HG03280 (cell line): Measurements from ENCODE around the gene VIM.
"Not testable (repeated sequence)": the region's sequence is repeated elsewhere in the genome, so short reads cannot be mapped to it uniquely, and the experiment has no call there.

Experiments
- ATAC-seq: cut with Tn5 transposase; IDR thresholded peaks from one replicate; pipeline ENCODE4 v1.9.1; 2021; ENCODE audit warnings: mild to moderate bottlenecking, moderate library complexity; ENCODE audit not compliant: unreplicated experiment

Gene VIM

DNA sequence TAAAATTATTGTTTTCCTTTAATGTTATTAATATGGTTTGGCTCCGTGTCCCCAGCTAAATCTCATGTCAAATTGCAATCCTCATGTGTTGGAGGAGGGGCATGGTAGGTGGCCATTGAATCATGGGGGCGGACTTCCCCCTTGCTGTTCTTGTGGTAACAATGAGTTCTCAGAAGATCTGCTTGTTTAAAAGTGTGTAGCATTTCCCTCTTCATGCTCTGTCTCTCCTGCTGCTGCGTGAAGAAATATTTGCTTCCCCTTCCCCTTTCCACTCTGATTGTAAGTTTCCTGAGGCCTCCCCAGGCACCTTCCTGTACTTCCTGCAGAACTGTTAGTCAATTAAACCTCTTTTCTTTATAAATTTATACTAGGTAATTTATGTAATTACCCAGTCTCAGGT is 27.5 kb downstream of the VIM start:
- no peak for ATAC-seq

- no peak for ATAC-seq
Measured at GRCh38 chr10:17256051-17256450, 28.0 kb downstream of the VIM start.

DNA sequence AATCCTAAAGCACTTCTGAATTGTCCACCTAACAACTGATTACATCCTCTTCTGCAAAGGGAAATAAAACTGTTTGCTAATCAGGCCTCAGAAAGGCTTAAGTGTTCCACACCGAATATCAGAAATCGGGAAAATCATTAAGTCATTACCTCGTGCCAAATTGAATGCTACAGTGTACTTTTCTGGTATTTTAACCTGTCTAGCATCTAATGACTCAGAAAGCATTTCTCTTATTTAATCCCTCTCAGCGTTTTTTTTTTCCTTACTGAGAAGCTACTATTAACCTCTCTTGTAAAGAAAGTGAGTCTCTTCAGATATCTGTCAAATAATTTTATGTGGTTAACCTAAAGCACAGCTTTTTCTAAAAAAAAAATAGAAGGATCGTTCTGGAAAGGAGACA is 28.6 kb downstream of the VIM start:
- no peak for ATAC-seq

DNA sequence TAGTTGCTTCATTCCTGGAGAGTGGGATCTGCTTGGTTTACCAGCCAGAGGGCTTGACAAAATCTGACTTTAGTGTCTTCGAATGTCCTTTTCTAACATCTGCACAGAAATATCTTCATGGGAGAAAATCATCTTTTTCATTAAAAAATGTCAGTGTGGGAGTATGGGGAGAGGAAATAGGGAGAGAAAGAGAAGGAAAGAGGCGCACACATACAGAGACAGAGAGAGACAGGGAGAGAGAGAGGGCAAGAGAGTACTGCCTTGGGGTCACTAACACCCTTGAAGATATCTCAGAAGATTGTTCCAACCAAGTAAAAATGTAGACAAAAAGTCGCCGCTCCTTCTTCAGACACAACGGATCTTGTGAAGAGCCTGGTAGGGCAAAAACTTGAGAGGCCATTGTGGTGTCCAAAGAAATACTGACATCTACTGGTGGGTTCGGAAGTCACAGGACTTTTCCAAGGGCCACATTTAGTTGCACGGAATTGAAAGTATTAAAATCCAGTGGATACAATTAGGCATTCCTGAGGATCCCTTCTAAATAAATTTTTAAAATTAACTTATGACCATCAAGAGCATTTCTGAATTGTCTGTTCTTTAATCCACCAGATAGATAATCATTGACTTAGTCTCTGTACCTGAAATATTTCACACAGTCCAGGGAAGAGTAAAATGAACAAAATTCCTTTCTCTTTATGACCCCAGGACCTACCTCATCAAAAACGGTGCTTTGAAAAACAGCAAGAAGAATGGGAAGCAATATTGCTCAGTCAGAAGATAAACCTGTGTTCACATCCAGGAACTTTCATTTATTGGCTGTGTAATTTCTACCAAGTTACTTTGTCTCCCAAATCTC is 29.7 kb downstream of the VIM start:
- ATAC-seq, result peak; percentile 92

DNA sequence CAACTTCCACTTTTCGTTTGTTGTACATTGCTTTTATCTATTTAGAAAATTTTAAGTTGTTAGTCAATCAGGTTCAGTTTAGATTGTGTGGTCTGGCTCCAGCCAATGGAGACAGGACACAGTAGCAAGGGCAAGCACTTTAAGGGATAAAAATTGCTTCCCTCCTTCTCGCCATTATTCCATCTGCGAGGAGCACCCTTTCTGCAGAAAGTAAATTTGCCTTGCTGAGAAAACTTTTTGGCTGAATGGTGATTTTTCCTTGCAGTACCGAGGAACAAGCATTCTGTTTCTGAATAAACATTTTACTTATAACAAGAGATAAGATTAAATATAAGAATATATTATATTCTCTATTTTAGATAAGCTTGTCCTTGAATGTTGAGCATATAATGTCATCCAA is 34.5 kb downstream of the VIM start:
- no peak for ATAC-seq

DNA sequence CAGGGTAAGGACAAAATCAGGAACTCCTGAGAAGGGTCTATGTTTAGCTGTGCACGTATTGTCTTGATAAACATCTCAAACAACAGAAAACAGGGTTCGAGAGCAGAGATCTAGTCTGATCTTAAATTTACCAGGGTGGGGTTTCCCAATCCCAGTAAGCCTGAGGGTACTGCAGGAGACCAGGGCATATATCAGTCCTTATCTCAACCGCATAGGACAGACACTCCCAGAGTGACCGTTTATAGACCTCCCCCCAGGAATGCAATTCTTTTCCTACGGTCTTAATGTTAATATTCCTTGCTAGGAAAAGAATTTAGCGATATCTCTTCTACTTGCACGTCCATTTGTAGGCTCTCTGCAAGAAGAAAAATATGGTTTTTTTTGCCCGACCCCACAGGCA is 35.5 kb downstream of the VIM start:
- ATAC-seq, result no peak

DNA sequence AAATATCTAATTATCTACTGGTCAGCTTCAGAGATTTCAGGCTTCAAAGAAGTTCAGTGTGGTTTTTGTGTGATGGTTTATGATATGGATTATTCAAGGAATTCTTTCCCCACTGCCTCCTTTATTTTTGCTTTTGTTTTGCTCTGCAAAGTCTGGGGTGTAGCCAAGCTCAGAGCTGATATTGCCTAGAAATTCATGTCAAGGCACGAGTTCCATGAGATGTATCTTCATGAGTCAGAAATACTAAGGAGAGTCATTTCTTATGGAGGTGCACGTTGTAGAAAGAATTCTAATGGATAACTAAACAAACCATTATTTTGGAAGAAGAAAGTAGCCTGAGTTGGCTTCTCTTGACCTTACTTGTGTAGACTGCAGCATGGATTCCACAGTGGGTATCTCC is 37.4 kb downstream of the VIM start:
- no peak for ATAC-seq

GRCh38 chr10:17266549-17266948 is 38.5 kb downstream of the VIM start:
- ATAC-seq, result not testable (repeated sequence)

GRCh38 chr10:17272648-17273047 is 44.6 kb downstream of the VIM start:
- ATAC-seq, result no peak

GRCh38 chr10:17273403-17273802 is 45.4 kb downstream of the VIM start:
- no peak for ATAC-seq

DNA sequence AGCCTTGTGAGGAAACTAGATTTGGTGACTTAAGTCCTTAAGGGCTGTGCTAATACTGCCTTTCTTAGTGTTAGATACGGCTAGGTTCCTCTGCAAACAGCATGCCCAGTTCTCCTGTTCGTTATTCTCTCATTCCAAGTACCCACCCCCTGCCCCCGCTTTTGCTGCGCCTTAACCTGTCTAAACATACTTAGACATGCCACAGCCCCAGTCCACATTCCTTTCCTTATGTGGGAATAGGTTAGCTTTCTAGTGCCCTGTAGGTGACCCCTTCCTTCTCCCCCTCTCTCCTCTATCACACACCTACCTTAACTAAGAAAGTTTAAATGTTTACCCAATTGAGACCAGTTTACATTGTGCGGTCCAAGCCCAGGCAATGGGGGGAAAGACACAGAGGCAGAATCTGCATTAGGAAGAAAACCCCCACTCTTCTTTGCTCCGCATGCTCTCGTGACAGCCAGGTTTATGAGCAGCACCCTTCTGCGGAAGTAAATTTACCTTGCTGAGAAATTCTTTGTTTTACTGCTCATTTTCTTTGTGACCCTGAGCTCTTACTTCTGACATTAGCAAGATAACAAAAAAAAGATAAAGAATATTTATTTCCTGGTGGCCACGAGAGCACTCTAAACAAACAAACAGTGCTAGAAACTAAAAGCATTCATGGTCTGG is 48.8 kb downstream of the VIM start:
- no peak for ATAC-seq

DNA sequence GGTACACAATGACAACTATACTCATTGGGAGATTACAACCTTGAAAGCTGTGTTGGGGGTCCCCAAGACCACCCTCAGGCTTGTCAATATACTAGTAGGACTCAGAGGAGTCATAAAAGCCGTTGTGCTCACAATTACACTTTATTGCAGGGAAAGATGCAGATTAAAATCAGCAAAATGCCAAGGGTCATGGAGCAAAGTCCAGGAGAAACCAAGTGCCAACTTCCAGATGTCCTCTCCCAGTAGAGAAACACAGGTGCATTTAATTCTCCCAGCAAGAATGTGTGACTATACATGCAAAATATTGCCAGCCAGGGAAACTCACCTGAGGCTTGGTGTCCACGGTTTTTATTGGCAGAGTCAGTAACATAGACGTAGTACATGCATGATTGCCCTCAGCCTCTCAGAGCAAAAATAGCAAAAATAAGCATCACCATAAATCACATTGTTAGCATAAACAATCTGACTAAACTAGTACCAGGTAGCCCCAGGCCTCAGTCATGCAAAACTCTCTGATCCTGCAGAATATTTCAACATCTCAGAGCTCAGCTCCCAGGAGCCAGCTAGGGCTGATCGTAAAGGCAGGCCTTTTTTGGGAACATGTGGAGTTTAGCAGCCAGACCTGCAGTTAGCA is 50.7 kb downstream of the VIM start:
- no peak for ATAC-seq

DNA sequence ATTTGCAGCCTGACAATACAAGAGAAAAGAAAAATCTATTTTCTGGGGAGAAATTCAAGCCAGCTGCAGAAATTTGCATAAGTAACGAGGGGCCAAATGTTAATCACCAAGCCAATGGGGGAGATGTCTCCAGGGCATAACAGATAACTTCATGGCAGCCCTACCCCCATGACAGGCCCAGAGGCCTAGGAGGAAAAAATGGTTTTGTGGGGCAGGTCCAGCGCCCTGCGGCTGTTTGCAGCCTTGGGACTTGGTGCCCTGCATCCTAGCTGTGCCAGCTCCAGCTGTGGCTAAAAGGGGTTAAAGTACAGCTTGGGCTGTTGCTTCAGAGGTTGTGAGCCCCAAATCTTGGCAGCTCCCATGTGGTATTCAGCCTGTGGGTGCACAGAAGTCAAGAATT is 54.3 kb downstream of the VIM start:
- no peak for ATAC-seq

GRCh38 chr10:17286562-17287550 is 58.8 kb downstream of the VIM start:
- ATAC-seq, result no peak
